NB4 (cell line): ENCODE measurements around the gene SALL2.

Experiments
- DNase-seq: peaks from one replicate; pipeline ENCODE4 v3.0.0; 2010; ENCODE audit warnings: low read depth
- H3K4me3 ChIP-seq: one replicate; pipeline ENCODE4 v1.5.1; 2011; ENCODE audit warnings: mild to moderate bottlenecking, low read depth, low read length, moderate library complexity
- CTCF ChIP-seq: IDR thresholded peaks from one replicate; pipeline ENCODE4 v1.5.1; 2012; ENCODE audit warnings: low read depth, low read length
- MYC ChIP-seq: IDR thresholded peaks from 2 replicates; pipeline ENCODE4 v1.6.1; 2011; ENCODE audit warnings: low read depth, low read length
- POLR2A ChIP-seq: IDR thresholded peaks from 2 replicates; pipeline ENCODE4 v1.6.1; 2011; ENCODE audit warnings: mild to moderate bottlenecking; ENCODE audit not compliant: insufficient read length; ENCODE audit errors: extremely low read depth
- TF ChIP-seq, protein P1 (sequence below): IDR thresholded peaks from 2 replicates; pipeline ENCODE4 v1.6.1; 2011; ENCODE audit warnings: low read depth, low read length

The SALL2 gene

GRCh38 chr14:21525962-21526671, at the start of gene SALL2:
TSS of gene SALL2 (minus strand) at chr14:21526346. CDS start at chr14:21526127, 219 bp downstream.
- TF ChIP-seq CTCF (no peak), POLR2A (no peak), MYC (no peak)
- TF ChIP-seq, protein P1, sequence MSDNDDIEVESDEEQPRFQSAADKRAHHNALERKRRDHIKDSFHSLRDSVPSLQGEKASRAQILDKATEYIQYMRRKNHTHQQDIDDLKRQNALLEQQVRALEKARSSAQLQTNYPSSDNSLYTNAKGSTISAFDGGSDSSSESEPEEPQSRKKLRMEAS: no peak
- no peak within 1 kb of the TSS for H3K4me3 ChIP-seq
- DNase-seq: peak; percentile 44

- no peak for TF ChIP-seq MYC
- no peak for TF ChIP-seq POLR2A
- TF ChIP-seq CTCF: no peak
- TF ChIP-seq, protein P1: no peak
- DNase-seq: no peak
Measured at GRCh38 chr14:21575661-21576060, 49.5 kb upstream of the SALL2 start.

DNA sequence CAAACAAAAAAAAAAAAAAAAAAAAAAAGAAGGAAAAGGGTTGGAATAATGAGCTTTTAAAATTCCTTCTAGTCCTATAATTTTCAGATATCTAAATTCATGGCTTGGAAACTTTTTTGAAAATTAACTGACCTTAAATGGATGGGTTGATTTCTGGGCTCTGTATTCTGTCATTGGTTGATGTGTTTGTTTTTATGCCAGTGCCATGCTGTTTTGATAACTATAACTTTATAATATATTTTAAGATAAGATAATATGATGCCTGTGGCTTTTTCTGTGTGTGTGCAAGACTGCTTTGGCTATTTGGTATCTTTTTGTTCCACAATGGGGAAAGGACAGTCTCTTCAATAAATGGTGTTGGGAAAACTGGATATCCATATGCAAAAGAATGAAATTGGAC, 46.5 kb upstream of the SALL2 start:
- TF ChIP-seq MYC: no peak
- no peak for TF ChIP-seq CTCF
- TF ChIP-seq, protein P1: no peak
- TF ChIP-seq POLR2A: no peak
- DNase-seq: no peak
- H3K4me3 ChIP-seq: no peak overlapping the region

More at GRCh38 chr14:21575661-21576060, 49.5 kb upstream of the SALL2 start:
- H3K4me3 ChIP-seq: no peak overlapping the region

DNA sequence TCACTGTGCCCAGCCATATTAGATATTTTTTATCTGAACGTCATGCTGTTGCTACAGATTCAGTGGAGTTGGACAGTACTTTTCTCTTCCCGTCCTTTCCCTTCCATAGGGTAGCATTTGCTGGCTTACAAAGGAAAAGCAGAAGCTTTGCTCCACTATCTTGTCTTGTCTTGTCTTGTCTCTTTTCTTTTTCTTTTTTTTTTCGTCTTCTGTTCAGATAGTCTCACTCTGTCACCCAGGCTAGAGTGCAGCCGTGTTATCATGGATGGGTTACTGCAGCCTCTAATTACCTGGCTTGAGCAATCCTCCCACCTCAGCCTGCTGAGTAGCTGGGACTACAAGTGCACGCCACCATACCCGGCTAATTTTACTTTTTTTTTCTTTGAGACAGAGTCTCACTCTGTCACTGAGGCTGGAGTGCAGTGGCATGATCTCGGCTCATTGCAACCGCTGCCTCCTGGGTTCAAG, 32.6 kb upstream of the SALL2 start:
- TF ChIP-seq MYC (no peak), CTCF (no peak), POLR2A (no peak)
- TF ChIP-seq, protein P1: no peak
- H3K4me3 ChIP-seq: no peak overlapping the region
- no peak for DNase-seq

- no peak for TF ChIP-seq POLR2A
- peak; percentile 47 for TF ChIP-seq CTCF
- TF ChIP-seq MYC: no peak
- TF ChIP-seq, protein P1: no peak
- H3K4me3 ChIP-seq: no peak overlapping the region
- peak; percentile 90 for DNase-seq
Measured at GRCh38 chr14:21557084-21557901, 31.1 kb upstream of the SALL2 start.
